ENCODE measurements around the gene EP400. TPM values are rescaled to one million over a fixed set of nuclear protein-coding genes. Genes with fewer than 3 reads are reported as not detected.

The EP400 gene
- total and polyA plus RNA-seq, 2 of the 8 experiments (the other 6 are each of a cell fraction or from before 2014, with no cell fraction given) = 13.1 to 69.7 TPM

DNA sequence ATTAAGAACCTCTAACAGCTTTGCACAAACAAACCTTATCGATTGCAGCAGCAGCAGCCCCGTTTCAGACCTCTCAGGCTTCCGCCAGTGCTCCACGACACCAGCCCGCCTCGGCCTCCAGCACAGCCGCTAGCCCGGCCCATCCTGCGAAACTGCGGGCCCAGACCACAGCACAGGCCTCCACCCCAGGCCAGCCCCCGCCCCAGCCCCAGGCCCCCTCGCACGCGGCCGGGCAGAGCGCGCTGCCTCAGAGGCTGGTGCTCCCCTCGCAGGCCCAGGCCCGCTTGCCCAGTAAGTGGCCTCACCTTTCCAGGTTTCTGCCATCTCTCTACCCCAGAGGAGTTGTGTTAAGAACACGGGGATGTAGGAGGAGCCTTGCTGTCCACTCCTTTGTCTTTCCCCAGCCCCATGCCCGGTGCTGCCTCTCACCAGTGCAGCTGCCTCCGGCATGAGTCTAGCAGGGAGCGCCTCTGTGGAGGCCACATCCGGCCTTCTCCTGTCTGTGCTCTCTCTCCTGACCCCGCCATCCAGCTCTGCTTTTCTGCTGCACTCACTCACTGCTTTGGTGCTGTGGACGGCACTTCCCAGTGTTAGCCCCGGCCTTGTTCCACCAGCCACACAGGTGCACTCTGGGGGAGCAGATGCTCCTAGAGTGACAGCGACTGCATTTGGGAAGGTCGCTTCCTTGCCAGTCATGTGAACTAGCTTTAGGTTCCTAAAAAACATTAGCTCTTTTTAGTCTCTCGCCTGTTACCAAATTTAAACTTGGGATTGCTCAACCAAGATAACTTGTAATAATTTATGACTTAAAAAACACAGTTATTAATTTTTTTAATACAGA is 71.5 kb downstream of the EP400 start:
- Histone ChIP-seq H3K9ac (replicated peaks in 1 of 4; ENCODE audit: extremely low read depth in 1 of 4, low read depth in 3 of 4, low read length in 3 of 4) (no peak overlapping the region), H3K79me2 (ENCODE audit: control insufficient read depth in 1 of 2, insufficient read depth in 2 of 2, low read length in 2 of 2) (no peaks in the 10 kb centered on the region), H3K4ac (replicated peaks; ENCODE audit: insufficient read length, low read depth, low read length) (no peak overlapping the region), H2BK15ac (ENCODE audit: low read length) (no peak overlapping the region), H4K91ac (replicated peaks; ENCODE audit: insufficient read length, low read length) (no peak overlapping the region), H3K18ac (ENCODE audit: extremely low read depth, low read length) (no peak overlapping the region), H3K4me1 (replicated peaks in 1 of 4; ENCODE audit: control insufficient read depth in 3 of 4, insufficient read depth in 4 of 4, low read length in 3 of 4) (no peaks in the 10 kb centered on the region), H3K4me3 (ENCODE audit: extremely low read depth in 1 of 4, insufficient read depth in 2 of 4, low read depth in 3 of 4, low read length in 4 of 4) (no peak overlapping the region), H3K9me3 (ENCODE audit: insufficient read depth in 2 of 2, low read depth in 1 of 2, low read length in 1 of 2) (no peaks in the 10 kb centered on the region), H2AK5ac (ENCODE audit: low read depth, low read length) (no peak overlapping the region), H3K56ac (replicated peaks; ENCODE audit: insufficient read length, low read depth, low read length) (no peak overlapping the region), H2BK5ac (ENCODE audit: low read depth, low read length) (no peak overlapping the region), H2BK12ac (ENCODE audit: low read depth, low read length) (no peak overlapping the region), H4K20me1 (replicated peaks in 1 of 2; ENCODE audit: control insufficient read depth in 1 of 2, insufficient read depth in 2 of 2, low read length in 2 of 2) (peaks cover 0 to 13% of the 10 kb centered on the region in 2 experiments), H3K36me3 (ENCODE audit: control insufficient read depth in 2 of 4, insufficient read depth in 4 of 4, low read length in 3 of 4) (peaks cover 38 to 77% (median 73%) of the 10 kb centered on the region in 4 experiments), H3K79me1 (ENCODE audit: low read depth, low read length) (peaks cover 2% of the 10 kb centered on the region; the same call in 1 of the 2 replicates), H4K5ac (ENCODE audit: insufficient read length, low read depth, low read length) (no peak overlapping the region), H3K14ac (ENCODE audit: insufficient read length) (no peak overlapping the region), H2BK20ac (ENCODE audit: low read length) (no peak overlapping the region), H3K23ac (ENCODE audit: insufficient read length) (no peak overlapping the region), H4K8ac (ENCODE audit: extremely low read depth, insufficient read depth, low read length) (no peak overlapping the region), H3K27ac (ENCODE audit: low read depth, low read length) (no peak overlapping the region), H3K23me2 (ENCODE audit: low read depth, low read length) (no peaks in the 10 kb centered on the region), H3K27me3 (replicated peaks in 1 of 4; ENCODE audit: control insufficient read depth in 3 of 4, extremely low read depth in 1 of 4, insufficient read depth in 3 of 4, low read length in 3 of 4) (no peaks in the 10 kb centered on the region), H3K4me2 (ENCODE audit: insufficient read depth in 1 of 2, low read depth in 2 of 2, low read length in 2 of 2) (no peak overlapping the region), H2BK120ac (replicated peaks; ENCODE audit: low read depth, low read length) (no peak overlapping the region), H2AFZ (ENCODE audit: low read length) (no peak overlapping the region)
- ChIA-PET POLR2A (ENCODE audit: partially characterized antibody) (interaction anchor here (1.2 to 1.3 kb wide), 2 partner anchors 10 to 16 kb away, joined by 4 read pairs; no protein-coding TSS in a partner anchor), CTCF (ENCODE audit: partially characterized antibody) (interaction anchor here (1.0 to 1.3 kb wide), 3 partner anchors 9 to 905 kb away, joined by 3 to 4 read pairs (median 3); no protein-coding TSS in a partner anchor)
- FAIRE-seq (no peak), DNase-seq (ENCODE audit: low read depth in 1 of 2, low spot score in 2 of 2) (no peak)
- WGBS, 2 experiments (ENCODE audit: extremely low coverage in 1 of 2, insufficient coverage in 1 of 2, insufficient read length in 1 of 2, insufficient replicate concordance in 2 of 2, low coverage in 1 of 2, low lambda C conversion rate in 2 of 2, missing lambda C conversion rate in 1 of 2) = 96% methylated on average over 30 of the region's 30 CpGs; no CpG with 5 or more reads in 1 of the 2 experiments
- TF ChIP-seq RAD21 (IDR thresholded peaks at IDR 0.05 in 1 of 2, conservative IDR thresholded peaks at IDR 0.05 in 1 of 2; ENCODE audit: low read depth in 2 of 2, low read length in 2 of 2) = no peak
- no peak for TF ChIP-seq BRCA1 (IDR thresholded peaks at IDR 0.05; ENCODE audit: low read depth, low read length)
- no peak for TF ChIP-seq RBBP5 (IDR thresholded peaks at IDR 0.05; ENCODE audit: borderline replicate concordance, low read depth, low read length)
- TF ChIP-seq, protein P1, sequence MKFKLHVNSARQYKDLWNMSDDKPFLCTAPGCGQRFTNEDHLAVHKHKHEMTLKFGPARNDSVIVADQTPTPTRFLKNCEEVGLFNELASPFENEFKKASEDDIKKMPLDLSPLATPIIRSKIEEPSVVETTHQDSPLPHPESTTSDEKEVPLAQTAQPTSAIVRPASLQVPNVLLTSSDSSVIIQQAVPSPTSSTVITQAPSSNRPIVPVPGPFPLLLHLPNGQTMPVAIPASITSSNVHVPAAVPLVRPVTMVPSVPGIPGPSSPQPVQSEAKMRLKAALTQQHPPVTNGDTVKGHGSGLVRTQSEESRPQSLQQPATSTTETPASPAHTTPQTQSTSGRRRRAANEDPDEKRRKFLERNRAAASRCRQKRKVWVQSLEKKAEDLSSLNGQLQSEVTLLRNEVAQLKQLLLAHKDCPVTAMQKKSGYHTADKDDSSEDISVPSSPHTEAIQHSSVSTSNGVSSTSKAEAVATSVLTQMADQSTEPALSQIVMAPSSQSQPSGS (IDR thresholded peaks at IDR 0.05; ENCODE audit: low read length) = no peak
- TF ChIP-seq TCF12 (IDR thresholded peaks at IDR 0.05; ENCODE audit: low read depth, low read length) = no peak
- TF ChIP-seq POLR2A (IDR thresholded peaks at IDR 0.05; ENCODE audit: control extremely low read depth in 1 of 2, low read depth in 2 of 2, low read length in 2 of 2) = no peak
- TF ChIP-seq ASH2L (IDR thresholded peaks at IDR 0.05; ENCODE audit: low read length) = no peak
- no peak for TF ChIP-seq SIRT6 (IDR thresholded peaks at IDR 0.05; ENCODE audit: low read length)
- no peak for TF ChIP-seq SAP30 (IDR thresholded peaks at IDR 0.05; ENCODE audit: insufficient read depth, insufficient replicate concordance, low read length)
- no peak for TF ChIP-seq NANOG (IDR thresholded peaks at IDR 0.05; ENCODE audit: insufficient read depth, low read depth, low read length, poor library complexity, severe bottlenecking)

All from H1 (cell line).